ENCODE results near the gene CNNM2.

Gene CNNM2

DNA sequence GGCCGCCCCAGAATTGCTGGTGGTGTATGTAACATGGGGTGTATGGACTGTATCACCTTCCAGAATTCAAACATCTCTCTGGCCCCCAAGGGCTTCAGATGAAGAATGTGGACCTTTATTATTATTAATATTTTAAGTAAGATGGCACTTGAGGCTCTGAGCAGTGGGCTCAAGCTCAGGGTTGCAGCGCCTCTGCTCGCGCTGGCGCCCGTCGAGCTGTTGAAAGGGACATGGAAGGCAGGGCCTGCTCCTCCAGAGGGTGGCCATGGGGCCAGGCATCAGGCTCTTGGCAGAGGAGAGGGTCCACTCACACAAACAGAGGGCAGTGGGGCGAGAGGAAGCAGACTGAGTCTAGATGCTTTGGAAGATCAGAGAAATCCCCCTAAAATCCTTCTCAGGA lies 154.8 kb downstream of the CNNM2 start:
- DNase-seq (ENCODE audit: low spot score) = no peak

DNA sequence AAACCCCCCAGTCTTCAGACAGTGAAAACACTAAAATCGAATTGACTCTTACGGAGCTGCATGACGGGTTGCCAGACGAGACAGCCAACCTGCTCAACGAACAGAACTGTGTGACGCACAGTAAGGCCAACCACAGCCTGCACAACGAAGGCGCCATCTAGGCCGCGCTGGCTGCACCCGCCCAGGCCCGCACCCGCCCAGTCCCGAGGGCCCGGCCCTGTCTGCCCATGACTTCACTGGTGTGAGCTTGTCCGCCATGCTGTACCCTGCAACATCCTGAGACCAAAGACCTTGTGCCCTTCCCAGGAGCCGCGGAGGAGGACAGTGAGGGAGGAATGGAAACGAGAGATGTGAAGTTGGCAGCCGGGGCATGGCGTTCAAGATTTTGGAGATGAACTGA lies 158.9 kb downstream of the CNNM2 start:
- no peak for DNase-seq (ENCODE audit: low spot score)

DNA sequence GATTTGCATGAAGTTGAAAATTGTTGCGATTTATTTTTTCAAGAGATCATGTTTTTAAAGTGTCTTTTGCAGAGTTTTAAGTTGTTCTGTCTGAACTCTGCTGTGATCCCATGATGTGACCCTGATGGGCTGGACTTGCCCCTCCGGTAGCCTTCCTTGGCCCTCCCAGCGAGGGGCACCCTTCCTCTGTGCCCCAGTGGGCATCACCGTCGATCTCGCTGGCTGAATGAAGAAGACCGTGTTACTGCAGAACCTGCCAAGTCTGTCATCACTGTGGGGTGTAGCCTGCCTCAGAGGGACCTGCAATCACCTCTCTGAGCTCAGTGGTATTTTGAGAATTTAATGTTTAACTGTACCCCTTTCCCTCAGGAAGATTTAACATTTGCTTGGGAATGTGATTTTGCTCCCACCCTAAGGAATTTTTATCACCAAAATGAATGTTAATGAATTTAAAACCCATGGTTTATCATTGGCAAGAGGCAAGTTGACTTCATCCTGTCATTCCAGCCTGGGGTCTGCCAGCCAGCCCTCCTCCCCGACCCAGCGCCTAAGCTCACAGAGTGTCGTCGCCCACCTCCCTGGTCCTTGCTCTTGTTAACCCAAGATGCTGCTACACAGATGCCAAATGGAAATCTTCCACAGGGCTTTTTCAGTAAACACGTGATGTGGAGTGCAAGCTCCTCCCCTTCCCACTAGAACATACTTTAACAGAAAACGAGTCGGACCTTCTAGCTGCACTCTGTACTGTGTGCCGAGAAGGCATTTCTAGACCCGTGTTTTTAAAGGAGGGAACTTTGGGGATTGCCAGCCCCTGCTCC lies 159.6 kb downstream of the CNNM2 start:
- no peak for DNase-seq (ENCODE audit: low spot score)

DNA sequence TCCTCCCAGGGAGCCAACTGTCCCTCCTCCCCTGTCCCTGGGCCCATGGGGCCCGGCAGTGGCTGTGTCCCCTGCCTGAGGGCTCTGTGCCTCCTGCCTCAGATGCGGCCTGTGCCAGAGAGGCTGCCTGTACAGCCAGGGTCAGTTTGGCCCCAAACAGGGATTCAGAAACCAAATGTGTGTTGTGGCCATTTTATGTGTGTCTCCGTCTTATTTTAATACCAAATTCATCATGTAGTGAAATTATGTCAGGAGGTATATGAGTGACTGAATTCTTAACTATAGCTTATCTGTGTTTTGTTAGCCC lies 160.2 kb downstream of the CNNM2 start:
- DNase-seq (ENCODE audit: low spot score) = no peak

DNA sequence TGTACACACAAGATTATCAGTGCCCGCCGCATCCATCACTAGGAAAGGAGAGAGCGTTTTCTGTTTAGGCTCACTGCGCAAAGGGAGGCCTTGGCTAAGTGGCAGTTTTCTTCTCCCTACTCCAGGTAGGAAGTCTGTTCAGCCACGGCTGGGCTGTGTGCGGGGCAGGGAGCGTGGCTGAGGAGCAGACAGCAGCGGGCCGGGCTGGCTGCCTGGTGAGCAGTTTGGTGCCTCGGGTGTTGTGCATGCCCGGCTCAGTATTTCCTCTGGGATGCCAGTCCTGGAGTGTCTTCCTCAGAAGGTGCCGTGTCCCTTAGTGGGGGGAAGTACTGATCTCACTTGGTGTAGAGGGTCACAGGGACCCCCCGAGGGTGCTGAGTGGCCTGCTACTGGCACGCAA lies 160.6 kb downstream of the CNNM2 start:
- DNase-seq (ENCODE audit: low spot score) = no peak

DNA sequence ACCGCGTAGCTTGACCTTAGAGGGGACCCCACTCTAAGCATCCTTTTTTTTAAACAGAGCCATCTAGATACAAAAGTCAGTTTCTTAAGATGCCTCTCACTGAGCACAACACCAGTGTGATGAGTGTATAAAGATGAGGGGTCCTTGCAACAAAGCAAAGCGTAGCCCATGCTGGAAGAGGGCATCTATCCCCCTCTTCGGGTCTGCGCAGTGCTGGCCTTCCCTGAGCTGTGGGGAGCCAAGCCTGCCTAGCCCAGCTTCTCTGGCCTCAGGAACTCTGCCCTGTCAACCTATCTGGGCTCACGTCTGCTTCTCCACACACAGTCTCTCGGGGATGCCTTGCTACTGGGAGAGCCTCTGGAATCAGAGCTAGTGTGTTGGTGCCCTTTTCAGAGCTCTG lies 161.0 kb downstream of the CNNM2 start:
- DNase-seq (ENCODE audit: low spot score) = no peak

DNA sequence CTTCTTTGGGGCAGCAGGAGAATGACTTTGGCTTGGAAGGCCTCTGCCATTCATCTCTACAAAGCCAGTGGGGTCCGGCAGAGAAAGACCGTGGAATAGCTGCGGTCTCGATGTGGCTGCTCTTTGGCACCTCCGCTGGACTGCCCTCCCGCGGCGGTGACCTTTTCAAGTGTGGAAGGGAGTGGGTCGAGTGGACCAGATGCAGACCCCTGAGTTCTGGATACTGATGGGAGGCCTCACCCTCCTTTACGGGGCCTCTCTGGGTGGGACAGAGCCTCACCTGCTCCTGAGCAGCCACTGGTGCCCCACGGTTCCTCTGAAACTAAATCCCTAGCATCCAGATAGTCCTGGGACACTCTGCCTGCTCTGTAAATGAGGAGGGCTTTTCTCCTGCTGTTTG lies 161.9 kb downstream of the CNNM2 start:
- DNase-seq (ENCODE audit: low spot score) = no peak

DNA sequence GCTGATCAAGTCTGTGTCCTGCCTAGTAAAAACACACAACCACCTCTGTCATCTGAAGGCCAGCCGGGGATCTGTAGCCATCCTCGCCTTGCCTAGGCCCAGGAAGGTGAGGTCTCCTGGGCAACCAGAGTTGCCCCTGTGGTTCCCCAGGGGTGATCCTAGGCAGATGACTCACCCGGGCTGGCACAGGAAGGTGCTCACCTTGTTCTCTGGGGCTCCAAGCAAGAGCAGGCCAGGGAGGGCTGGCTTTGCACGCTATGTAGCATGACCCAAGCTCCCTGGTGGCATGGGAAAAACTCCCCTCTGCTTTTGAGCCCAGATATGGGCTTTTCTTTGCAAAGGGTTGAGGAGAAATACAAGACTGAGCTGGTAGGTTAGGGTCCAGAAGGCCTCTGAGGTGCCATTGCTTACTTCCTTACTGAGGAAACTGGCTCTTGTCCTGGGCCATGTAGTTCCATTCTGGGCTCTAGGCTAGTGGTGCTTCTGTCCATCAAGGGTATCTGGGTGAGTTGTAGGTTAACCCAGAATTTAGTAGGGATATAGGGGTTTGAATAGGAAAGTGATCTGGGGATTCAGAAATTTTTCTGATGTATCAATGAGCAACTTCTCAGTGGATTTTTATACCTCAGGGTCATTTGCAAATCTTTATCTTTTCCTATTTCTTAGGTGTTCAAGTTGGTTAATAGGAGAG lies 162.9 kb downstream of the CNNM2 start:
- DNase-seq (ENCODE audit: low spot score) = no peak

DNA sequence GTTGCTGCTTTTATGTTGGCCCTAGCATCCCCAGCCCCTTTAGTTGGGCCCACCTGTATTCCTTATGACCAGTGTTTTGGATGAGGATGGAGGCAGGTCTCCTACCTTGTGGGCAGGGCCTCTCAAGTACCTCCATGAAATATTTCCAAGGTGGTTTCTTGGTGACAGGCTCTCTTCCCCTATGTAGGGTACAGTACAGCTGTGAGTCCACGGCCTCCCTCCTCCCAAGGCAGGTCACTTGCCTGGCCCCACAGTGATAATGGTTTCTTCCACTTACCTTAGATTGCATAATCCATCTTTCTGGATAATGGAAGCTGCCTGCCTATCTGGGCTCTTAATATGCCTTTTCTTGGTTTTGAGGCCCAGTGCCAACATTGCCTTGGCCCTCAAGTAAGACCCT lies 164.6 kb downstream of the CNNM2 start:
- no peak for DNase-seq (ENCODE audit: low spot score)

DNA sequence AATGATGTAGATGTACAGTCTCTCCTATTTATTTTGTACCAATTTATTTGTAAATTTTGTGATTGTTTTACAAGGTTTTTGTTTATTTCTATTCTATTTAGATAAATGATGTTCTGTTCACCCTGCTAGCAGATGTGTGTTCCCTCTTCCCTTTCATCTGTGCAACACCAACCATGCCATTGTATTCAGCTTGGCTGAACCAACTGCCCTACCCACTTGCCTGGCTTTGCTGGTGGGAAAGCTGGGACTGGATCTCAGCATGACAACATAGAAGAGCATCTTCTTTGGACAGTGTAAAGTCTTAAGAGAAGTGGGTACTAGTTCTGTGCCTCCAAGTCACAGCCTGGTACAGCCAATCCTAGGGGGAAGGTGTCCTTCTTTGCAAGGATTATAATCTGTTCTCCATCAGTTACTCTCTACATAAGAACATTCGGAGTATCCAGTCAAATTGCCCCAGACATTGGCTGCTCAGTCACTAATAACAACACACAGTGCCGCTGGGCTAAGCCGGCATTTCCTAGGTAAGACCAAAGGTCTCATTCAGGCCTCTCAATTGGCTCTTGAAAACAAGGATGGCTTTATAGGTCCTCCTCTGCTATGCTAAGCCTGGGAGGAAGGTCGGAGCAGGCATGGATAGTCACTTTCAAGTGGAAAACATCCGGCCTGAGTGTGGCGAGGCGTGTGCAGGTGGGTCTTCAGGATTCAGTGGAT lies 165.3 kb downstream of the CNNM2 start:
- DNase-seq (ENCODE audit: low spot score) = no peak

DNA sequence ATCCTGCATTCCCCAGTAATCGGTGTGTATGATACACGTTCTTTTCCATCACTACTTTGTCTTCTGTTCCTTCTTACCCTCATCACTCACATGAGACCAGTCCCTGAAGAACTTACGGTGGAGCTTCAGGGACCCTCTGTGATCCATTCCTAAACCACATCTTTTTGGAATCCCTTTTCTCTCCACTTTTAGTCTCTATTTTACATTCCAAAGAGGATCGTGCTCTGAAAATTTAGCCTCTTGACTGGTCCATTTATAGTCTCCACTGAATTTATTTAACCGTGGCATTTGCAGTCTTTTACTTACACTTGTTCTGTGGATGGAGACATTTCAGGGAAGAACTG lies 165.9 kb downstream of the CNNM2 start:
- no peak for DNase-seq (ENCODE audit: low spot score)

DNA sequence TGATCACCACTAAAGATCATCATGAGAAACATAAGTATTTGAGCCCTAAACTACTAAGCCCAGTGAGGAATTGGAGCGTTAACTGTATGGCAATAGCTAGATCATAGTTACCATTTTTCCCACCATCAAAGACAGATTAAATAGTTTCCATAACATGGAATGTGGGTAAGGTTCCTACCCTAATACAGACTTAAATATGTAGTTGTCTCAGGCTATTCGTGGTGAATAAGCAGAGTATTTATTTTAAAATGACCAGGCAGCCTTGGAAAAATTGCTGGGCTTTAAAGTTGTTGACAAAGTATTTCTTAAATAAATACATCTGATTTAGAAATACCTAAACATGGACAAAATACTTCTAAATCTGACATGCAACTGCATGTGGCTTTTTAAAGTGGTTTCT lies 168.2 kb downstream of the CNNM2 start:
- DNase-seq (ENCODE audit: low spot score) = no peak

DNA sequence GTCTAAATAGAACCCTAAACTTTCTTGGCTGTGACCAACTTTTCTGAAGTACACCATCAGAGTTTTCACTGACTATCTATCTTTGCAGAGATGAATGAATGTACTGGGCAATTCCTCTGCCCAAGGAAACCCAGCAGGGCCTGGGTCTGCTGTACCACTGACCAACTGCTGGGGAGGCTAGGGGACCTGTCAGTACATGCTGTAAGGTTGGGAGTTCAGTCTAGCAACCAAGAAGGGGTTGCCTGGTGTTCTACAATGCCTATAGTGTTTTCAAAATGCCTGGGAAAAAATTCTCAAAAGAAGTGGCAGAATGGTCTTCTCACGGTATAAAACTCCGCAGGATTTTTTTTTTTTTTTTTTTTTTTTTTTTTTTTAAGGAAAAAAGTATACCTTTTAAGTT lies 168.7 kb downstream of the CNNM2 start:
- no peak for DNase-seq (ENCODE audit: low spot score)

DNA sequence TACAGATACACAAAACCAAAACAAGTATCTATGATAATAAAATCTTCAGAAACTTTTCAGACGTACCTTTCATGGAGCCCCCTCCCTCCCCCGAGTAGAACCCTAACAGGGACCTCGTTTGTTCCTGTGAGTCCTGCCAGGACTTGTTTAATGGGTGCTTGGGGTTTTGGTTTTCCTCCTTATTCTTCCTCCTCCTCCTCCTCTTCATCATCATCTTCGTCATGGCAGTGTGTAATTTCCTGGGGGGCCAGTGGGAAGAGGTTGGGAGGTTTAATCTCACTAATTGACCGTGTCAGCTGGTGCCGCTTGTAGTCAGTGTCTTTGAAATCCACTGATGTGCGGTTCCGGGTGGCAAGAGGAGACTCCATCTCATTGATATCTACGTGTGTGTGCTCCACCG lies 171.4 kb downstream of the CNNM2 start:
- DNase-seq (ENCODE audit: low spot score) = no peak

DNA sequence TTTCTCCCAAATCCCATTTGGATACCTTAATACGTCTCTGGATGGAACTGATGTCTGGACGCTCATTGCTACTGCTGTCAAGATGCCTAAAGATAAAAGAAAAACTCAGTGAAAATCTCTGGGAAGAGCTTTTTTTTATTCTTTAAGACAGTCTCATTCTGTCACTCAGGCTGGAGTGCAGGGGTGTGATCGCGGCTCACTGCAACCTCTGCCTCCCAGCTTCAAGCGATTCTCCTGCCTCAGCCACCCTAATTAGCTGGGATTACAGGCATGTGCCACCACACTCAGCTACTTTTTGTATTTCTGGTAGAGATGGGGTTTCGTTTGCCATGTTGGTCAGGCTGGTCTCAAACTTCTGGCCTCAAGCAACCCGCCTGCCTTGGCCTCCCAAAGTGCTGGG lies 172.8 kb downstream of the CNNM2 start:
- DNase-seq (ENCODE audit: low spot score) = no peak

DNA sequence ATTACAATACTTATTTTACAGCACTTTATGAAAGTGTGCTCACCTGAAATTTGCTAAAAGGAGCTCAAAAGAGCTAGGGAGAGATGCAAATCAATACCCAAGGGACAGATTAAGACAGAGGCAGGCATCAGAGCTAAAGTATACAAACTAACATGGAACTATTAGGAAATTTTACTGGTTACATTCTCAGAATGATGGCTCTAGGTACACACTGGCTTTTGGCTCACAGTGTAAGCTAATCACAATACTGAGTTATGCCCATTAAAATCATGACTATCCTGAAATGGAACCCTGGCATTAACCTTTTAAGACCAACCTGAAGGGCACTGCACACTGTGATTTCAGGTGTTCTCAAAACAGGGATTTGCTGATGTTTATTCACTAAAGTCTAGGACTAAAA lies 176.9 kb downstream of the CNNM2 start:
- no peak for DNase-seq (ENCODE audit: low spot score)

DNA sequence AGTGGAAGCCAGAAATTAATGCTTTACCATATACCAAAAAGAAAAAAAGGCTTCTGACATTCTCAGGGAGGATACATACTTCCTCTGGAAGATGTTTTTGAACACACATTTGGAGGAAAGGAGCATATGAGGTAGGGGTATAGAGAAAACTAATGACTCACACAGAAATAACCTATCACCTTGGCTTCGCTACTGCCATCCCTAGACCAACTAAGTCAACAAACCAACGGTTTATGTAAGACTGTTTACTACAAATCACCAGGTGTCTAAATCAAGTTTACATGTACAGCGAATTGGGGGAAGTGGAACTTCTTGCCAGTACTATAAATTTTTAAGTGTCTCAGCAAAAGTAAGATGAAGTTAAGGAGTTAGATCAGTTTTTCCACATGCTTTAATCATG lies 178.0 kb downstream of the CNNM2 start:
- peak; percentile 14 for DNase-seq (ENCODE audit: low spot score)

DNA sequence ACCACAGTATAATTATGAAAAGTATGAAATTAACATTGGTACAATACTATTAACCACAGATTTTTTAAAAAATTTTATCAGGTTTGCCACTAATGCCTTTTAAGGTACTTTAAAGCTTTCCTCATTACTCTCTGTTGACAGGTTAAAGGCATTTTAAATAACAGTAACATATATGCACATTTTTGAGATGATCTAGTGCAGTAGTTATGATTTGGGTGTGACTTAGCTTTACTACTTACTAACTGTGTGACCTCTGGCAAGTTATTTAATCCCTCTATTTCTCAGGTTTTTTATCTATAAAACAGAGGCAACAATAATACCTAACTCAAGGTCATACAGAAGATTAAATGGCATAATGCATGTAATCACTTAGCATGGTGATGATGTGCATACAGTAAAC lies 180.1 kb downstream of the CNNM2 start:
- no peak for DNase-seq (ENCODE audit: low spot score)

DNA sequence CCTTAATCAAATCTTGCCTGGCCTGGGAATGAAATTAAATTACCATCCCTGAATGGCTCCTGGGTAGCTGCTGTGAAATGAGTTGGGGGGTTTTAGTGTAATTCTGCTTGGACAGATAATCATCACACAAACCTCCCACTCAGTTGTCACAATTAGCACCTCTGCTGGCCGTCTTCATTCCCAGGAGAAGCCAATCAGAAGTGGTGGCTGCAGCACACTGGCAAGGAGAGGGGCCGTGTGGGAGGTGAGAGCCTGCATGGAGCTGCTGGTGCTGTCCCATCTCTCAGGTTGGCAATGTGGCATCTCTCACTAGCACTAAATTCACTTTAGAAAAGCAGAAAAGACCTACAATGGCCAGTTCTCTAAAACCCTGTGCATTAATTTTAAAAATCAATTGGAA lies 182.5 kb downstream of the CNNM2 start:
- no peak for DNase-seq (ENCODE audit: low spot score)

DNA sequence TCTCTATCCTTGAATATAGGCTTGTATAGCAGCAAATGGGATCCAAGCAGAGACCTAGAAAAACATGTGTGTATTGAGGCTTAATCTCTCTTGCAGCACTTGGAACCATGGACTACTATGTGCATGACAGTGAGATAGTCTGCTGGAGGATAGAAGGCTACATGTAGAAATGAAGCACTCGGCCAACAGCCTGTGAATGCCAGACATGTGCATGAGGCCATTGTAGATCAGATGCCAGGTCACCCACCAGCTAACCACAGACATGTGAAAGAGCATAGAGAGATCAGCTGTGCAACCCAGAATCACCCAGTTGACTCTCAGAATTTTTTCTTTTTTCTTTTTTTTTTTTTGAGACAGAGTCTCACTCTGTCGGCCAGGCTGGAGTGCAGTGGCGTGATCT lies 184.1 kb downstream of the CNNM2 start:
- DNase-seq (ENCODE audit: low spot score) = no peak

DNA sequence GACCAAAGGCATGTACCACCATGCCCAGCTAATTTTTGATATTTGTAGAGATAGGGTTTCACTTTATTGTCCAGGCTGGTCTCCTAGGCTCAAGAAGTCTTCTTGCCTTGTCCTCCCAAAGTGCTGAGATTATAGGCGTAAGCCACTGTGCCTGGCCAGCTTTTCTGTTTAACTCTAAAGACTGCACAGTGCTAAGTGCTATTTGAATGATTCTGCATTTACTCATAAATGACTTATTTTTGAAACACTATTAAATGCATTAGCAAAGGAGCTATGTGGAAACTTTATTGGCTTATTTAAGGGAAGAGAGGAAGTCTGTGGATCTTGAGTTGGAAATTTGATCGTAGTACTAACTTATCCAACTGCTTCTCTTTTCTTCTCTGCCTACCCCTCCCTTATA lies 185.9 kb downstream of the CNNM2 start:
- DNase-seq (ENCODE audit: low spot score) = no peak

DNA sequence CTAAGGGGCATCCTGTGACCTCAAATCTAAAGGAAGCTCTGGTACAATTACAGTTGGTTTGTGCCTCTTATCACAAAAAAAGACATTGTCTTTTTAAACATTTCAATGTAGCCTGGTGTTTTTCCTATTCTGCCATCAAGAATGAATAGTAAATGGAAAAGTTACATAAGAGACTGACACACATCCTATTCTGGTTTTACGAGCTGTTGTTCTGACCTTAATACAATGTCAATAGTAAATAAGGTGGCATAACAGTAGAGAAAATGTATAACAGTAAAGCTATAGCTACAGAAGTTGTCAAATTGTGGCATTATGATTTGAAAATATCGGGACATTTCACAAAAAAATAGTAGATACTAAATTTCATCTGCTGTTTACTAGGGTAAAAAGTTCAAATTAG lies 186.6 kb downstream of the CNNM2 start:
- no peak for DNase-seq (ENCODE audit: low spot score)

DNA sequence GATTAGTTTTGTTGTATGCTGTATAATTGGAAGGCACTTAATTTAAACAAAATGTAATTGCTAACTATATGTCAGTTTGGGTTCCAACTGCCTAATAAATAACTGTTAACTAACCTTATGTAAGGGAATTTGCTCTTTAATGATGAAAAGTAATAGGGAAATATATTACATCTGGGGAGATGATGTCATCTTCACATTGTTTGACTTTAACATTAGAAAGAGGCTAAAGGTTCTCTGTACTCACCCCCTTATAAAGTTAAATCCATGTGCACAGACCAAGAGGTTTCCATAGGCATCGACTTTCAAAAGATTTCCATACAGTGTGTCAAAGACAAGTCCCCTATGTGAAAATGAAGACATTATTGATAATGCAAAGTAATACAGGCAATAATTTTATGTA lies 187.4 kb downstream of the CNNM2 start:
- no peak for DNase-seq (ENCODE audit: low spot score)

DNA sequence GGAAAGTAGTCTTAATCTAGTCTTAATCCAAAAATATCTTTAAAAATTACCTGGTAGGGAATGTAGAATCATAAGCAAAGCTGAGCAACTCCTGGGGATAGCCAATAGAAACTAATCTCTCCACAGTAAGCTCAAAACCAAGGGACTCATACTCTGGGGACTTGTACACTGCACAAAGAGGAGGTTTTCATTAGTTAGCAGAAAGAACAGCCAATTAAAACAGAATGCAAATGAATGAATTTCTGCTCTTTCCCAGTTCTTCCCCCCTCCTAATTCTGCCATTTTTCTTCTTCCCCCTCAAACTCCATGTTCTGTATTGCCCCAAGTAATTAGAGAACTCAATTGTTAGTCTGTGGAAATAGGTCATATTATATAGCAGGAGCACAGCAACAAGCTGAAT lies 188.4 kb downstream of the CNNM2 start:
- no peak for DNase-seq (ENCODE audit: low spot score)

Data from LoVo (cell line).